ENCODE measurements around the gene DOCK3.
"Not testable (repeated sequence)": the region's sequence is repeated elsewhere in the genome, so short reads cannot be mapped to it uniquely, and the experiment has no call there.

The DOCK3 gene

GRCh38 chr3:50994537-50994936, 319.8 kb downstream of the DOCK3 start:
- DNase-seq = no peak

GRCh38 chr3:50995085-50995824, 320.5 kb downstream of the DOCK3 start:
- no peak for DNase-seq

- DNase-seq = no peak
These were observed 327.8 kb downstream of the DOCK3 start for GRCh38 chr3:51002495-51002894.

- no peak for DNase-seq
These were observed 329.5 kb downstream of the DOCK3 start for GRCh38 chr3:51004235-51004634.

GRCh38 chr3:51024121-51024520, 349.4 kb downstream of the DOCK3 start:
- no peak for DNase-seq

GRCh38 chr3:51024765-51025632, 350.3 kb downstream of the DOCK3 start:
- DNase-seq = peak; percentile 61

GRCh38 chr3:51031666-51032065, 356.9 kb downstream of the DOCK3 start:
- no peak for DNase-seq

GRCh38 chr3:51035630-51036029, 360.9 kb downstream of the DOCK3 start:
- DNase-seq = no peak

- DNase-seq = no peak
These were observed 370.3 kb downstream of the DOCK3 start for GRCh38 chr3:51044982-51045381.

- no peak for DNase-seq
These were observed 377.8 kb downstream of the DOCK3 start for GRCh38 chr3:51052562-51052961.

GRCh38 chr3:51057121-51057520, 382.4 kb downstream of the DOCK3 start:
- no peak for DNase-seq

GRCh38 chr3:51063053-51063452, 388.3 kb downstream of the DOCK3 start:
- DNase-seq = no peak

GRCh38 chr3:51075221-51075775, 400.6 kb downstream of the DOCK3 start:
- DNase-seq = no peak

GRCh38 chr3:51082363-51082762, 407.6 kb downstream of the DOCK3 start:
- DNase-seq = no peak

GRCh38 chr3:51083490-51083889, 408.8 kb downstream of the DOCK3 start:
- no peak for DNase-seq

GRCh38 chr3:51092141-51092540, 417.4 kb downstream of the DOCK3 start:
- DNase-seq = not testable (repeated sequence)

- not testable (repeated sequence) for DNase-seq
These were observed 420.1 kb downstream of the DOCK3 start for GRCh38 chr3:51094838-51095237.

- DNase-seq = no peak
These were observed 425.2 kb downstream of the DOCK3 start for GRCh38 chr3:51099794-51100535.

- no peak for DNase-seq
These were observed 425.8 kb downstream of the DOCK3 start for GRCh38 chr3:51100536-51100851.

GRCh38 chr3:51102396-51102795, 427.7 kb downstream of the DOCK3 start:
- DNase-seq = no peak

GRCh38 chr3:51106242-51106876, 431.6 kb downstream of the DOCK3 start:
- no peak for DNase-seq

GRCh38 chr3:51110586-51110985, 435.9 kb downstream of the DOCK3 start:
- no peak for DNase-seq

- DNase-seq = no peak
These were observed 448.2 kb downstream of the DOCK3 start for GRCh38 chr3:51122944-51123343.
